ENCODE results near the gene ASGR1. TPM values are rescaled to one million over a fixed set of nuclear protein-coding genes. Genes with fewer than 3 reads are reported as not detected.
A peak's percentile ranks its signal among the peaks of the same experiment; 100 is the strongest.
"Not testable (repeated sequence)": the region's sequence is repeated elsewhere in the genome, so short reads cannot be mapped to it uniquely, and the experiment has no call there.

ASGR1 gene
- total RNA-seq, 4 donors from 2014 or later, result 0.77 to 3.2 (median 1.8) TPM; not detected in 1

DNA sequence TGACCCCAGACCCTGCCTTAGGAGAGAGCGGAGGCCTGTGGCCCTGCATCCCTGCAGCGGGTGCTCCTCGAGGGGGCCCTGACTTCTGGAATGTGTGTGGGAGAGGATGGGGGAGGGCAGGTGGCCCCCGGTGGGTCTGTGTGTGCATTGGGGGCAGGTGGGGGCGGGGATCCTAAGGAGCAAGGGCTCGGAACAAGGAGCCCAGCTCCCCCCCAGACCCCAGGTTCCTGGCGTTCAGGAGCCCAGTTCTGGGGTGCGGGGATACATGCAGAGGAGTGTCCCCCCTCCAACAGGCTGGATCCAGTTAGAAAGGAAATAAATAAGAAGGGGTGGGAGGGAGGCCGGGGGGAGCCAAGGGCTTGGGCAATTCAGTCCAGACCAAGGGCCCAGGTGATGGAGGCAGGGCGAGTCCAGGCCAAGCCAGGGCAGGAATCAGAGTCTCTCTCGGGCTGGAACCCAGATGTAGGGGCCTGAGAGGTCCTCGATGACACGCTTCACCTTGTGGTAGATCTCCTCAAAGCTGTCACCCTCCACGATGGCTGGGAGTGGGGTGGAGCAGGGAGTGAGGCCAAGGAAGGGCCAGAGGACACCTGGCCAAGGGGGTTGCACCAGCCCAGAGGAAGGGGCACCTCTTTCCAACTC, 11.2 kb upstream of the ASGR1 start:
- H3K9me3 ChIP-seq, result no peaks in the 10 kb centered on the region
- no peak overlapping the region for H3K27ac ChIP-seq
- no peaks in the 10 kb centered on the region for H3K27me3 ChIP-seq
- no peaks in the 10 kb centered on the region for H3K4me1 ChIP-seq
- no peaks in the 10 kb centered on the region for H3K36me3 ChIP-seq
- TF ChIP-seq, protein P1, sequence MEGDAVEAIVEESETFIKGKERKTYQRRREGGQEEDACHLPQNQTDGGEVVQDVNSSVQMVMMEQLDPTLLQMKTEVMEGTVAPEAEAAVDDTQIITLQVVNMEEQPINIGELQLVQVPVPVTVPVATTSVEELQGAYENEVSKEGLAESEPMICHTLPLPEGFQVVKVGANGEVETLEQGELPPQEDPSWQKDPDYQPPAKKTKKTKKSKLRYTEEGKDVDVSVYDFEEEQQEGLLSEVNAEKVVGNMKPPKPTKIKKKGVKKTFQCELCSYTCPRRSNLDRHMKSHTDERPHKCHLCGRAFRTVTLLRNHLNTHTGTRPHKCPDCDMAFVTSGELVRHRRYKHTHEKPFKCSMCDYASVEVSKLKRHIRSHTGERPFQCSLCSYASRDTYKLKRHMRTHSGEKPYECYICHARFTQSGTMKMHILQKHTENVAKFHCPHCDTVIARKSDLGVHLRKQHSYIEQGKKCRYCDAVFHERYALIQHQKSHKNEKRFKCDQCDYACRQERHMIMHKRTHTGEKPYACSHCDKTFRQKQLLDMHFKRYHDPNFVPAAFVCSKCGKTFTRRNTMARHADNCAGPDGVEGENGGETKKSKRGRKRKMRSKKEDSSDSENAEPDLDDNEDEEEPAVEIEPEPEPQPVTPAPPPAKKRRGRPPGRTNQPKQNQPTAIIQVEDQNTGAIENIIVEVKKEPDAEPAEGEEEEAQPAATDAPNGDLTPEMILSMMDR (IDR thresholded peaks at IDR 0.05), result no peak
- no peak for TF ChIP-seq POLR2A (IDR thresholded peaks at IDR 0.05)
- no peak overlapping the region for H3K4me3 ChIP-seq
- intact Hi-C loops (cut with DNase I; ENCODE audit: low total_unique reads), result no loop called here
- peak in 1 of 2 donors; percentile 15 for DNase-seq

DNA sequence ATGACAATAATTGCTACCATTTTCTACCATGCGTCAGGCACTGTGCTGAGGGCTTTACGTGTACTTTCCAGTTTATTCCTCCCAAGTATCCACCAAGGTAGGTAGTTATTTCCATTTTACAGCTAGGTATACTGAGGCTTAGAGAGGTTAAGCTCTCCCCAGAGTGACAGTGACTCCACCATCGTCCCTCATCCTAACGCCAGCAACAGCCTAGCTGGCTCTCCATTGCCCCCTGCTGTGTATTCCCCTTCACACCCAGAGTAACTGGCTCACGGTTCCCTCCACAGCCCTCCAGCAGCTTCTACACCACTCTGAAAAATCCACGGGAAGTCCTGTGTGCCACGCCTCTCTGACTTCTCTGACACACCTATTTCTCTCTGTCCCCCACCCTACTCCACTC, 7.1 kb upstream of the ASGR1 start:
- no peaks in the 10 kb centered on the region for H3K36me3 ChIP-seq
- no peak for DNase-seq
- no peaks in the 10 kb centered on the region for H3K9me3 ChIP-seq
- H3K4me1 ChIP-seq, result no peaks in the 10 kb centered on the region
- intact Hi-C loops (cut with DNase I; ENCODE audit: low total_unique reads), result no loop called here
- H3K4me3 ChIP-seq, result no peak overlapping the region
- no peak overlapping the region for H3K27ac ChIP-seq
- H3K27me3 ChIP-seq, result no peaks in the 10 kb centered on the region
- TF ChIP-seq POLR2A (IDR thresholded peaks at IDR 0.05), result no peak
- TF ChIP-seq, protein P1 (IDR thresholded peaks at IDR 0.05), result no peak

DNA sequence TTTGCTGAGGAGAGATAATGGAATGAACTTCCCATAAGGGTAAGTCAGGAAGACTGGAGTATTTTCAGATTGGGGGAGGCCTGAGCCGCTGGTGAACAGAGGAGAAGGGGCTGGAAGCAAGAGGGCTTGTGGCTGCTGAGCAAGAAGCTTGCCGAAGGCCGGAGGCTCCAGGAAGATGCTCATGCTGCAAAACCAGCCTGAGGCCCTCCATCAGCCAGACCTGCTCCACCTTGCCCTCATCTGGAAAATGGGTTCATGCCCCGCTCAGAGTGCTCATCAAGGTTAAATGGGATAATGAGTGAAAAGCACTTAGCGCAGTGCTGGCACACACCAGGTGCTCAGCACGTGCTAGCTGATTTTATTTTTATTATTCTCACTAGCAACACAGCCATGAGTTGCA, 5.5 kb upstream of the ASGR1 start:
- H3K4me3 ChIP-seq, result no peak overlapping the region
- intact Hi-C loops (cut with DNase I; ENCODE audit: low total_unique reads), result no loop called here
- H3K9me3 ChIP-seq, result no peaks in the 10 kb centered on the region
- no peaks in the 10 kb centered on the region for H3K36me3 ChIP-seq
- TF ChIP-seq POLR2A (IDR thresholded peaks at IDR 0.05), result no peak
- TF ChIP-seq, protein P1 (IDR thresholded peaks at IDR 0.05), result no peak
- no peak overlapping the region for H3K27ac ChIP-seq
- H3K27me3 ChIP-seq, result no peaks in the 10 kb centered on the region
- no peak for DNase-seq
- H3K4me1 ChIP-seq, result no peaks in the 10 kb centered on the region

DNA sequence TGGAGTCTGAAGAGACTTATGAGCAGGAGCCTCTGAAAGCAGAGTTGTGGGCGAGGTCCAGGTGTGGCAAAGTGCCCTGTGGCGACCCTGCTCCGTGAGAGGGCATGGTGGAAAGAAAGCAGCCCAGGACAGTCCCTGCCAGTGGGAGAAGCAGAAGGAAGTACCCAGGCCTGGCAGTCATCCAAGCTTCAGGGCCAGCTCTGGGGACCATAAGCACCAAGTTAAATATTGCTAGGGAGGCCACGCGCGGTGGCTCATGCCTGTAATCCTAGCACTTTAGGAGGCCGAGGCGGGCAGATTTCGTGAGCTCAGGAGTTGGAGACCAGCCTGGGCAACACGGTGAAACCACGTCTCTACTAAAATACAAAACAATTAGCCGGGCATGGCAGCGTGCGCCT, 4.9 kb upstream of the ASGR1 start:
- Histone ChIP-seq H3K4me1 (no peaks in the 10 kb centered on the region), H3K4me3 (no peak overlapping the region), H3K9me3 (no peaks in the 10 kb centered on the region), H3K27me3 (no peaks in the 10 kb centered on the region), H3K36me3 (no peaks in the 10 kb centered on the region), H3K27ac (no peak overlapping the region)
- intact Hi-C loops (cut with DNase I; ENCODE audit: low total_unique reads), result no loop called here
- TF ChIP-seq POLR2A (IDR thresholded peaks at IDR 0.05), result no peak
- TF ChIP-seq, protein P1 (IDR thresholded peaks at IDR 0.05), result no peak
- no peak for DNase-seq

DNA sequence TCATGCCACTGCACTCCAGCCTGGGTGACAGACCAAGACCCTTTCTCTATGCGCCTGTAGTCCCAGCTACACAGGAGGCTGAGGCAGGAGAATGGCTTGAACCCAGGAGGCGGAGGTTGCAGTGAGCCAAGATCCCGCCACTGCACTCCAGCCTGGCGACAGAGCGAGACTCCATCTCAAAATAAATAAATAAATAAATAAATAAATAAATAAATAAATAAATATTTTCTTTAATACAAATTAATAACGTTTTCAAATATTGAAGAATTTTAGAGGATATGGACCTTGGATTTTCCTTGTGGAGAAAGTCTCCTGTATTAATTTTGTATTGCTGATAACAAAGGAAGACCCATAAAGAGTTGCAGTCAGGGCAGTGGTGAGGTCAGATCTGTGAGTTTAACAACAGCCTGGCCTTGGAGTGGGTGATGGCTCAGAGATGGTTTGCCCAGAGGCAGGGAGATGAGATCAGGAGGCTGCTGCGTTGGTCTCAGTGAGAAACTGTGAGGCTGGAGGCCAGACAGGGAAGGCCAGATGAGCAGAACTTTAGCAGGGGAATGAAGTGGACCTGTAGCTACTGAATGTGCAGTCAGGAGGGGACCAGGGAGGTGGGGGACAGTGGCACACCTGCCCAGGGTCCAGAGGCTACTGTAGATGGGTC, 4.4 kb upstream of the ASGR1 start:
- no peak overlapping the region for H3K27ac ChIP-seq
- no peak for TF ChIP-seq POLR2A (IDR thresholded peaks at IDR 0.05)
- TF ChIP-seq, protein P1 (IDR thresholded peaks at IDR 0.05), result no peak
- intact Hi-C loops (cut with DNase I; ENCODE audit: low total_unique reads), result no loop called here

DNA sequence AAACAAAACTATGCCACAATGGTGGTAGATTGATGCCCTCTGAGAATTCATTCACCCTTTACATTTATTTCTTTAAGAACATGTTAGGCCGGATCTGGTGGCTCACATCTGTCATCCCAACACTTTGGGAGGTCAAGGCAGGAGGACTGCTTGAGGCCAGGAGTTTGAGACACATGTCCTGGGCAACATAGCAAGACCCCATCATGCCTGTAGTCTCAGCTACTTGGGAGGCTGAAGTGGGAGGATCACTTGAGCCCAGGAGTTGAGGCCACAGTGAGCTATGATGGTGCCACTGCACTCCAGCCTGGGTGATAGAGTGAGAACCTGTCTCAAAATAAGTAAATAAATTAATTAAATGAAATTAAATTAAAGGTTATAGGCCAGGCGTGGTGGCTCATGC, 2.9 kb upstream of the ASGR1 start:
- DNase-seq; intact Hi-C loops (cut with DNase I; ENCODE audit: low total_unique reads); H3K4me1 ChIP-seq; H3K36me3 ChIP-seq; H3K9me3 ChIP-seq; H3K27me3 ChIP-seq; H3K4me3 ChIP-seq; H3K27ac ChIP-seq: not testable (repeated sequence)

More for the DNA sequence above, 4.4 kb upstream of the ASGR1 start:
- no peaks in the 10 kb centered on the region for H3K4me1 ChIP-seq
- H3K36me3 ChIP-seq, result no peaks in the 10 kb centered on the region
- DNase-seq, result no peak
- no peak overlapping the region for H3K4me3 ChIP-seq
- no peaks in the 10 kb centered on the region for H3K9me3 ChIP-seq
- H3K27me3 ChIP-seq, result no peaks in the 10 kb centered on the region

Measured in uterus (tissue), 4 donors.